Measurements from ENCODE around the gene TIAM1. TPM values are rescaled to one million over a fixed set of nuclear protein-coding genes. Genes with fewer than 3 reads are reported as not detected.

The TIAM1 gene
- total RNA-seq, 1 donor from 2014 or later = 2.7 TPM

DNA sequence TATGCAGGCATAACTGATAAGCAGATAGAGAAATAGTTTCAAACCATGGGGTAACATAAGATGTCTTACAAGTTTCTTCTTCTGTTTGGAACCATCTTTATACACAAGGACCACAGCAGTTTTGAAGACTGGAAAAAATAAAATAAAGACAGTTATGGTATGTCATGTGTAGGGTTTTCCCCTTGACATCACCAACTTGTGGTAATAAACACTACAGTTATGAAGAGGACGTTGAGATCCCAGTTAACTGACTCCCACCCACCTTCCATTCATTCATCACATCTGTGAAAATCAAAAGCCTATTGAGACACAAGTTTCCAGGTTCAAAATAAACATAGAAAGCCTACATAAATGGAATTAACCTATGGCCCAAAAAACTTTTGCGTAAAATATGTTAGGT, 213.2 kb downstream of the TIAM1 start:
- TF ChIP-seq, protein P1, sequence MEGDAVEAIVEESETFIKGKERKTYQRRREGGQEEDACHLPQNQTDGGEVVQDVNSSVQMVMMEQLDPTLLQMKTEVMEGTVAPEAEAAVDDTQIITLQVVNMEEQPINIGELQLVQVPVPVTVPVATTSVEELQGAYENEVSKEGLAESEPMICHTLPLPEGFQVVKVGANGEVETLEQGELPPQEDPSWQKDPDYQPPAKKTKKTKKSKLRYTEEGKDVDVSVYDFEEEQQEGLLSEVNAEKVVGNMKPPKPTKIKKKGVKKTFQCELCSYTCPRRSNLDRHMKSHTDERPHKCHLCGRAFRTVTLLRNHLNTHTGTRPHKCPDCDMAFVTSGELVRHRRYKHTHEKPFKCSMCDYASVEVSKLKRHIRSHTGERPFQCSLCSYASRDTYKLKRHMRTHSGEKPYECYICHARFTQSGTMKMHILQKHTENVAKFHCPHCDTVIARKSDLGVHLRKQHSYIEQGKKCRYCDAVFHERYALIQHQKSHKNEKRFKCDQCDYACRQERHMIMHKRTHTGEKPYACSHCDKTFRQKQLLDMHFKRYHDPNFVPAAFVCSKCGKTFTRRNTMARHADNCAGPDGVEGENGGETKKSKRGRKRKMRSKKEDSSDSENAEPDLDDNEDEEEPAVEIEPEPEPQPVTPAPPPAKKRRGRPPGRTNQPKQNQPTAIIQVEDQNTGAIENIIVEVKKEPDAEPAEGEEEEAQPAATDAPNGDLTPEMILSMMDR (IDR thresholded peaks at IDR 0.05) = no peak
- Histone ChIP-seq H3K9me3 (no peaks in the 10 kb centered on the region), H3K36me3 (no peaks in the 10 kb centered on the region), H3K27me3 (no peaks in the 10 kb centered on the region), H3K27ac (no peak overlapping the region), H3K4me3 (no peak overlapping the region), H3K4me1 (no peaks in the 10 kb centered on the region)
- intact Hi-C loops (cut with DNase I) = no loop called here
- DNase-seq (ENCODE audit: low spot score in 2 of 2) = no peak

DNA sequence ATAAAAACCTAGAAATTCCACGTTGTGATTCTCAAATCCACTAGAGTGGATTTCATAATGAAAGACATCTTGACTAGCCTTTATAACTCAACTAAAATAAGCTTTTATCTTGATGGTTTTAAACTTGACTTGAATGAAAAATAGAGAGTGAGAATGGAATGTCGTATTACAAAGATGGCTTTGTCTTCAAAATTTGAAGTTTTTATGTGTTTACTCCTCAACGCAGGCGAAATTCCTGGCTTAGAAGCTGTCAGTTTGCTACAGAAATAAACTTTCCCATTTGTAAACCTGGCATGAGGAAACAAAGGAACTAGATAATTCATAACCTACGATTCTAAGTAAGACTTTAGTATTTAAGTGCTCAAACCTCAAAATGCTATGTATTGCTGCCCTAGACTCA, 215.8 kb downstream of the TIAM1 start:
- DNase-seq (ENCODE audit: low spot score in 2 of 2) = no peak
- H3K36me3 ChIP-seq = no peaks in the 10 kb centered on the region
- H3K9me3 ChIP-seq = no peaks in the 10 kb centered on the region
- TF ChIP-seq, protein P1 (IDR thresholded peaks at IDR 0.05) = no peak
- no peaks in the 10 kb centered on the region for H3K4me1 ChIP-seq
- no peak overlapping the region for H3K27ac ChIP-seq
- H3K27me3 ChIP-seq = no peaks in the 10 kb centered on the region
- intact Hi-C loops (cut with DNase I) = no loop called here
- no peak overlapping the region for H3K4me3 ChIP-seq

DNA sequence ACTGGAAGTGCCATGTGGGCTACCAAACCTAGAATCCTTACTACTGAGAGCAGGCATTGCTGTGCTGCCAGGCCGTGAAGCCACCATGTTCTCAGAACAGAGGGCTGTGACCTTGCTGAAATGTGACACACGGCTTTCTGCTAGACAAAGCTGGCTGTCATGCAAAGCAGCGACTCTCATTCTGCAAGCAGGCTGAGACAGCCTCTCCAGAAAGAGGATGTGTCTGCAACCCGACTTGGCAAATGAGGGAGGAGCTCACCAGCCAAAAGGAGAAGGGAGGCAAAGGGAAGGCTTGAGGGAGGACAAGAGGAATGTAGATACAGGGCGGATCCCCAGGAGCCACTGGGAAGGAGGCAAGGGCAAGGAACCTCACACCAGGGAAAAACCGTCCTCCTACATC, 220.1 kb downstream of the TIAM1 start:
- no peaks in the 10 kb centered on the region for H3K9me3 ChIP-seq
- H3K4me3 ChIP-seq = no peak overlapping the region
- H3K36me3 ChIP-seq = no peaks in the 10 kb centered on the region
- intact Hi-C loops (cut with DNase I) = no loop called here
- no peaks in the 10 kb centered on the region for H3K27me3 ChIP-seq
- TF ChIP-seq, protein P1 (IDR thresholded peaks at IDR 0.05) = no peak
- H3K27ac ChIP-seq = no peak overlapping the region
- H3K4me1 ChIP-seq = no peaks in the 10 kb centered on the region
- DNase-seq (ENCODE audit: low spot score in 2 of 2) = no peak

DNA sequence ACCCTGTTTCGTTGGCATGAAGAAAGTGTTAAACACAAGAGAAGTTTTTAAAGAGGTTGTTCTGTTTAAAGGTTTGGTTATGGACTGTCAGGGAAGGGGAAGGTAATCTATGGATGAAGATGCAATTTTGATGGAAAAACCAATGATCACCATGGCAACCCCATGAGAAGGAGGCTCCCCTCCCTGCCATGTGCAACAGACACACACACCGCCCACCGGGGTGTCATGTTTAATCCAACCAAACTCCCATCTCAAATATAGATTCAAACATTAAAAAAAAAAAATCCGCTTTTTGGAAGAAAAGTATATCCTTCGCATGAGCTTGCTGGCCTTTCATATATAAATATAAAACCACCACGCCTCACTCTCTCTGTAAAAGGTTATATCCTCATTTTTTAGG, 224.9 kb downstream of the TIAM1 start:
- H3K4me1 ChIP-seq = no peaks in the 10 kb centered on the region
- H3K27me3 ChIP-seq = no peaks in the 10 kb centered on the region
- DNase-seq (ENCODE audit: low spot score in 2 of 2) = no peak
- no peaks in the 10 kb centered on the region for H3K36me3 ChIP-seq
- H3K9me3 ChIP-seq = no peaks in the 10 kb centered on the region
- no peak overlapping the region for H3K27ac ChIP-seq
- intact Hi-C loops (cut with DNase I) = no loop called here
- H3K4me3 ChIP-seq = no peak overlapping the region
- TF ChIP-seq, protein P1 (IDR thresholded peaks at IDR 0.05) = no peak

DNA sequence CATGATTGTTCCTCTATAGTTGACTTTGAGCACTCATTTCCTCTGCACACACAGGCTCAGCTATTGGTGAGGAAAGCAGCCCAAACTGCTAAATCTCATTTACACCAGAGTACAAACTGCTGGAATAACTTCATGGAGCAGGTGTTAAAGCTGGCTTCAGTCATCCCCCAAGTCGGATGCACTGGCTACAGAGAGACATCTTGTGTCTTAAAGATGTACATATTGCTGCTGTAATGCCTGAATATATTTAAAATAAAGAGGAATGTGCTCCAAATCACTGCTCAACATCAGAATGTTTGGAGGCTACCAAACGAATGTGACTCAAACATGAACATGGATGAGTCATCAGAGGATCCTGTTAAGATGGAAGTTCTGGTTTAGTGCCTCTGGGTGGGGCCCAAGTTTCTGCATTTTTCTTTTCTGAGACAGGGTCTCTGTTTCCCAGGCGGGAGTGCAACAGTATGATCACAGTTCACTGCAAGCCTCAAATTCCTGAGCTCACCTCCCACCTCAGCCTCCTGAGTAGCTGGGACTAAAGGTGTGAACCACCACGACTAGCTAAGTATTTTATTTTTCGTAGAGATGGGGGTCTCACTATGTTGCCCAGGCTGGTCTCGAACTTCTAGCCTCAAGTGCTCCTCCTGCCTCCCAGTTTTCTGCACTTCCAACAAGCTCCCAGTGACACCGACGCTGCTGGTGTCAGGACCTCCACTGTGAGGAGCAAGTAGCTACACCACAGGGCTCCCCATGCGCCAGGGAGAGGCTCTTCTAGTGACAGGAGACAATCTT, 226.7 kb downstream of the TIAM1 start:
- no peaks in the 10 kb centered on the region for H3K9me3 ChIP-seq
- no peak for DNase-seq (ENCODE audit: low spot score in 2 of 2)
- no peaks in the 10 kb centered on the region for H3K27me3 ChIP-seq
- no peaks in the 10 kb centered on the region for H3K36me3 ChIP-seq
- no peaks in the 10 kb centered on the region for H3K4me1 ChIP-seq
- TF ChIP-seq, protein P1 (IDR thresholded peaks at IDR 0.05) = no peak
- no peak overlapping the region for H3K27ac ChIP-seq
- H3K4me3 ChIP-seq = no peak overlapping the region
- intact Hi-C loops (cut with DNase I) = no loop called here

Measured in ascending aorta (tissue), 2 donors.